Subcutaneous adipose tissue (tissue), 4 donors: ENCODE measurements around the gene ZBTB44. TPM values are rescaled to one million over a fixed set of nuclear protein-coding genes. Genes with fewer than 3 reads are reported as not detected.

Experiments used
- CTCF ChIP-seq: fragments of 450-650 bp; IDR thresholded peaks from one replicate; pipeline ENCODE4 v1.5.1; 2016; ENCODE audit warnings: low read depth, mild to moderate bottlenecking, control low read depth, antibody characterized with exemption, moderate library complexity
- total RNA-seq, 4 donors: library from RNA; depleted of rRNA; stranded (reverse); fragments of >200 nt; gene quantifications; one replicate each; pipeline ENCODE4 v1.1.0, GENCODE V29; 2016

The ZBTB44 gene
- total RNA-seq, 4 donors from 2014 or later, result 64.3 to 87.6 (median 71.6) TPM

GRCh38 chr11:130223291-130223971 is 91.3 kb downstream of the ZBTB44 start:
- no peak for TF ChIP-seq CTCF

GRCh38 chr11:130220311-130221035 is 94.2 kb downstream of the ZBTB44 start:
- TF ChIP-seq CTCF, result no peak

GRCh38 chr11:130219148-130219547 is 95.6 kb downstream of the ZBTB44 start:
- no peak for TF ChIP-seq CTCF

GRCh38 chr11:130218501-130219070 is 96.1 kb downstream of the ZBTB44 start:
- TF ChIP-seq CTCF, result no peak

DNA sequence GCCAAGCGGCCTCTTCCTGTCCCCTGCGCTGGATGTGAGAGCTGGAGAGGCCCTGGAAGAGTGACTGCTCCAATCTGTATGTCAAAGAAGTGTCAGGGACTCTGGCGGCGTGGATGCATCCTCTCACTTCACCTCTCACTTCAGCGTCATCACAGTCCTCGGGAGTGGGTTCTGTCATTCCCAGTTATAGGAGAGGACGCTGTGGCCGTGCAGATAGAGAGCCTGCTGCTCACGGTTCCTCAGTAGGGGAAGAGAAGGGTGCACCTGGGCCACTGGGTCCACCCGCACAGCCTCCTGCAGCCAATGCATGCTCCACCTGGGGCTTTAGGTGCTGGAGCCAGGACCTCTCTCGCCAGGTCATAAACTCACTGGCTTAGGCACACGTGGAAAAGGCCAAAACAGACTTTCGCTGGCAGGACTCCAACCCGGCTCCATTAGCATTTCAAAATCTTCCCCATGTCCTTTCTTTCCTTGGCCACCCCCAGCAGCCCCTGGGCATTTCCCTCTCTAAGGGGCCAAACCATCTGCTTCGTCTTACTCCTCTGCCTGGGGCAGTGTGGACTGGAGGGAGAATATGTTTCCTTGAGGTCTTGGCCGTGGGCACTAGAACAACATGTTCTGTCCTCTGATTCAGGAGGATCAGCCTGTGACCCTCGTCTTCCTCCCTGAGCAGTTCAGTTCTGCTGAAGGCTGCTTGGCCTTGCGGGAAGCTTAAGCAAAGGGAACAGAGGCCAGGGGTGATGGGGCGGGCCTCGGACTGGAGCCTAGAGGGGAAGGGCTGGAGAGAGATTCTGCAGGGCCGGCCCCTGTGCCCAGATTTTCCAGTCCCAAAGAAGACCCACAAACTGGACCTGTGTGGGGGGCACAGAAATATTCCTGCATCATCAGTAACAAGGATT is 97.3 kb downstream of the ZBTB44 start:
- TF ChIP-seq CTCF, result no peak

GRCh38 chr11:130216591-130217132 is 98.1 kb downstream of the ZBTB44 start:
- no peak for TF ChIP-seq CTCF

DNA sequence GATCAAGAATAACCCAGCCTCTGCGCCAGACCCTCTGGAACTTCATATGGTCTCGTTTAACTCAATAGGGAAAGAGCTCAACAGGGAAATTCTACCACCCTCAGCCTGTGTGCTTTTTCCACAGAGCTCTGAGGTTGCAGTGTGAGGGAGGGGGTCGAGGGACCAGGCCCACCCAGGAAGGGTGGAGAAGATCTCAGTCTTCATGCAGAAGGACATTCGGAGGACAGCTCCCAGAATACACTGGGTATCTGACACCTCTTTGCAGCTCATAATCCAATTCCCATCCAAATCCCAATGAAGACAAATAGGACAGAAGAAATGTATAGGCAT is 98.5 kb downstream of the ZBTB44 start:
- no peak for TF ChIP-seq CTCF
